Smooth muscle cell (in vitro differentiated cells): ENCODE data around the gene SIX6. TPM values are rescaled to one million over a fixed set of nuclear protein-coding genes. Genes with fewer than 3 reads are reported as not detected.

Experiments used
- DNase-seq: peaks from one replicate; lab custom pipeline; 2025; ENCODE audit not compliant: unreplicated experiment; lab: John Stamatoyannopoulos, UW
- H2AFZ ChIP-seq: fragments of 200-600 bp; sonication (generic); 2 replicates; pipeline ENCODE4 v1.6.0; 2016; ENCODE audit warnings: antibody characterized with exemption, low read depth, mild to moderate bottlenecking
- H3F3A ChIP-seq: fragments of 200-600 bp; sonication (generic); 2 replicates; pipeline ENCODE4 v1.6.0; 2017; ENCODE audit warnings: antibody characterized with exemption, low read depth
- H3K27ac ChIP-seq: fragments of 200-600 bp; sonication (generic); 2 replicates; pipeline ENCODE4 v1.5.1; 2016; ENCODE audit warnings: low read depth, mild to moderate bottlenecking
- H3K27me3 ChIP-seq: fragments of 200-600 bp; sonication (generic); 2 replicates; pipeline ENCODE4 v1.6.1; 2016; ENCODE audit warnings: low read depth, mild to moderate bottlenecking
- H3K36me3 ChIP-seq: fragments of 200-600 bp; sonication (generic); 2 replicates; pipeline ENCODE4 v1.5.1; 2016; ENCODE audit warnings: low read depth
- H3K4me1 ChIP-seq: fragments of 200-600 bp; sonication (generic); 2 replicates; pipeline ENCODE4 v1.5.1; 2016; ENCODE audit warnings: low read depth
- H3K4me2 ChIP-seq: fragments of 200-600 bp; sonication (generic); 2 replicates; pipeline ENCODE4 v1.6.0; 2016; ENCODE audit warnings: mild to moderate bottlenecking
- H3K4me3 ChIP-seq: fragments of 200-600 bp; sonication (generic); 2 replicates; pipeline ENCODE4 v1.5.1; 2016; ENCODE audit warnings: mild to moderate bottlenecking
- H3K79me2 ChIP-seq: fragments of 200-600 bp; sonication (generic); 2 replicates; pipeline ENCODE4 v1.6.0; 2016; ENCODE audit warnings: low read depth, mild to moderate bottlenecking
- H3K9ac ChIP-seq: fragments of 200-600 bp; sonication (generic); 2 replicates; pipeline ENCODE4 v1.6.0; 2016; ENCODE audit warnings: low read depth
- H3K9me3 ChIP-seq: fragments of 200-600 bp; sonication (generic); replicated peaks from 2 replicates; pipeline ENCODE4 v1.5.1; 2016; ENCODE audit warnings: low read depth
- H4K20me1 ChIP-seq: fragments of 200-600 bp; sonication (generic); 2 replicates; pipeline ENCODE4 v1.6.0; 2016; ENCODE audit warnings: low read depth
- CTCF ChIP-seq: fragments of 200-600 bp; sonication (generic); IDR thresholded peaks from 2 replicates; pipeline ENCODE4 v1.5.1; 2017; ENCODE audit warnings: borderline replicate concordance, mild to moderate bottlenecking, antibody characterized with exemption; ENCODE audit not compliant: insufficient read depth, poor library complexity, severe bottlenecking
- WGBS: methylation state at CpG from one replicate; pipeline ENCODE4 v1.1.7; 2016; ENCODE audit warnings: low lambda C conversion rate; 5-methylcytosine and 5-hydroxymethylcytosine counted together
- polyA plus RNA-seq: library from polyadenylated mRNA; unstranded; fragments of >200 nt; fragmentation: Nextera tagmentation; extraction: Ambion mirVana; gene quantifications from 2 replicates; pipeline ENCODE4 v1.2.1, GENCODE V29; 2016
- total RNA-seq: library from RNA; depleted of rRNA; stranded (reverse); fragments of >200 nt; gene quantifications from 2 replicates; pipeline ENCODE4 v1.2.3, GENCODE V29; 2014

Gene SIX6
- total and polyA plus RNA-seq, 2 experiments from 2014 or later: not detected

- Histone ChIP-seq H3K4me2 (peak within 1 kb of the TSS; percentile 94), H3K27ac (no peak within 1 kb of the TSS), H3K79me2 (no peaks in the 10 kb centered on the region), H3K9ac (peak within 1 kb of the TSS; percentile 15), H3K36me3 (no peaks in the 10 kb centered on the region), H3K27me3 (peaks cover 48% of the 10 kb centered on the region), H3K4me3 (peak within 1 kb of the TSS; percentile 56), H3K9me3 (no peaks in the 10 kb centered on the region), H3K4me1 (peaks cover 8% of the 10 kb centered on the region), H4K20me1 (no peaks in the 10 kb centered on the region), H2AFZ (peak within 1 kb of the TSS; percentile 97), H3F3A (no peaks in the 10 kb centered on the region)
- 2% methylated on average over 45 of the region's 57 CpGs for WGBS
- DNase-seq: no peak
- TF ChIP-seq CTCF: no peak
Measured at GRCh38 chr14:60485598-60486251, 23.2 kb upstream of the SIX6 start, which contains the start of gene C14orf39. Gene C14orf39 (minus strand): TSS chr14:60486063. CDS start chr14:60485078, 985 bp downstream.

- peaks cover 62% of the 10 kb centered on the region for H3K27me3 ChIP-seq
Measured at GRCh38 chr14:60487211-60487610, 21.7 kb upstream of the SIX6 start.

GRCh38 chr14:60488175-60488574 is 20.8 kb upstream of the SIX6 start:
- Histone ChIP-seq H3F3A (no peaks in the 10 kb centered on the region), H3K9ac (no peak overlapping the region), H3K4me1 (peaks cover 8% of the 10 kb centered on the region), H3K27ac (no peak overlapping the region), H4K20me1 (no peaks in the 10 kb centered on the region), H3K4me2 (no peak overlapping the region), H3K36me3 (no peaks in the 10 kb centered on the region), H3K4me3 (no peak overlapping the region), H3K27me3 (peaks cover 63% of the 10 kb centered on the region), H3K79me2 (no peaks in the 10 kb centered on the region), H2AFZ (no peak overlapping the region), H3K9me3 (no peaks in the 10 kb centered on the region)
- peak; percentile 7 for TF ChIP-seq CTCF
- no peak for DNase-seq

More at GRCh38 chr14:60487211-60487610, 21.7 kb upstream of the SIX6 start:
- no peak overlapping the region for H3K27ac ChIP-seq
- no peak for TF ChIP-seq CTCF
- no peaks in the 10 kb centered on the region for H3F3A ChIP-seq
- no peak for DNase-seq
- no peaks in the 10 kb centered on the region for H3K36me3 ChIP-seq
- no peaks in the 10 kb centered on the region for H4K20me1 ChIP-seq
- H3K9me3 ChIP-seq: no peaks in the 10 kb centered on the region
- WGBS: 55% methylated on average over 2 of the region's 2 CpGs
- H2AFZ ChIP-seq: no peak overlapping the region
- H3K4me3 ChIP-seq: no peak overlapping the region
- no peaks in the 10 kb centered on the region for H3K79me2 ChIP-seq
- H3K9ac ChIP-seq: no peak overlapping the region
- peaks cover 8% of the 10 kb centered on the region for H3K4me1 ChIP-seq
- no peak overlapping the region for H3K4me2 ChIP-seq

GRCh38 chr14:60490270-60490669 is 18.7 kb upstream of the SIX6 start:
- Histone ChIP-seq H3K4me3 (no peak overlapping the region), H4K20me1 (no peaks in the 10 kb centered on the region), H3K36me3 (no peaks in the 10 kb centered on the region), H3K9ac (no peak overlapping the region), H3K9me3 (no peaks in the 10 kb centered on the region), H3K4me1 (peaks cover 1% of the 10 kb centered on the region), H2AFZ (no peak overlapping the region), H3K79me2 (no peaks in the 10 kb centered on the region), H3K27me3 (peaks cover 60% of the 10 kb centered on the region), H3K4me2 (no peak overlapping the region), H3F3A (no peaks in the 10 kb centered on the region), H3K27ac (no peak overlapping the region)
- 94% methylated on average over 3 of the region's 3 CpGs for WGBS
- no peak for TF ChIP-seq CTCF
- no peak for DNase-seq
